Aorta (tissue), 5 donors: ENCODE results near the gene RYK. TPM values are rescaled to one million over a fixed set of nuclear protein-coding genes. Genes with fewer than 3 reads are reported as not detected.
A peak's percentile ranks its signal among the peaks of the same experiment; 100 is the strongest.

ENCODE experiments used
- ATAC-seq: fragments of 200-7000 bp; cut with Tn5 transposase; one replicate; pipeline ENCODE4 v1.9.1; 2022; ENCODE audit warnings: moderate library complexity; ENCODE audit not compliant: low FRiP score
- DNase-seq, 2 donors: peaks; one replicate each; pipeline ENCODE4 v3.0.0-alpha.2; 2020
- H3K27ac ChIP-seq, 2 donors: one replicate each; pipeline ENCODE4 v1.5.1; 2013; ENCODE audit warnings: low read length in 2 of 2, mild to moderate bottlenecking in 2 of 2, moderate library complexity in 2 of 2, control low read depth in 1 of 2, inconsistent platforms in 1 of 2, low read depth in 1 of 2
- H3K27me3 ChIP-seq, 2 donors: one replicate each; pipeline ENCODE4 v1.6.1; 2013; ENCODE audit warnings: control low read depth in 1 of 2, low read length in 1 of 2, mild to moderate bottlenecking in 1 of 2, moderate library complexity in 1 of 2; ENCODE audit not compliant: insufficient read depth in 2 of 2, control insufficient read depth in 1 of 2
- H3K36me3 ChIP-seq, 2 donors: one replicate each; pipeline ENCODE4 v1.6.1; 2013; ENCODE audit warnings: control low read depth in 1 of 2, low read length in 1 of 2, mild to moderate bottlenecking in 1 of 2; ENCODE audit not compliant: insufficient read depth in 2 of 2, control insufficient read depth in 1 of 2
- H3K4me1 ChIP-seq, 2 donors: one replicate each; pipeline ENCODE4 v1.6.1; 2013; ENCODE audit warnings: low read length in 2 of 2, control low read depth in 1 of 2, mild to moderate bottlenecking in 1 of 2, moderate library complexity in 1 of 2; ENCODE audit not compliant: insufficient read depth in 2 of 2, control insufficient read depth in 1 of 2
- H3K4me3 ChIP-seq, 2 donors: one replicate each; pipeline ENCODE4 v1.5.1; 2013; ENCODE audit warnings: low read length in 2 of 2, control low read depth in 1 of 2, mild to moderate bottlenecking in 1 of 2
- H3K9me3 ChIP-seq: one replicate; pipeline ENCODE4 v1.6.1; 2013; ENCODE audit warnings: mild to moderate bottlenecking, low read length; ENCODE audit not compliant: control insufficient read depth
- WGBS, 2 donors: extraction: QIAGEN DNeasy Blood & Tissue Kit; methylation state at CpG; one replicate each; pipeline ENCODE4 v1.1.7; 2013; 5-methylcytosine and 5-hydroxymethylcytosine counted together
- intact Hi-C, 2 donors: fragments of 100-400 bp; cut with DNase I; formaldehyde crosslinking; loops; one replicate each; pipeline versions ENCODE4 v1.14.2 to v1.15.0; 2022
- polyA plus RNA-seq, 2 donors: library from polyadenylated mRNA; stranded (reverse); fragments of 200-250 nt; gene quantifications; one replicate each; pipeline ENCODE4 v1.2.3, GENCODE V29; 2013
- total RNA-seq, 2 donors: library from RNA; stranded (reverse); fragmentation: NEBNext Ultra II Directional; extraction: Animal tissue kit (Norgen Biotek cat#: 25700); gene quantifications; one replicate each; pipeline ENCODE4 v1.2.1, GENCODE V29; 2021
- donor health status: healthy with polysubstance abuse.
- donor health status: Bipolar disorder and iron deficiency.
- donor health status: DM: no; HTN: no; CAD: no.
- donor health status: DM: no; HTN: no; CAD: no.
- donor health status: DM: yes; HTN: yes; CAD: no.

Gene RYK
- total and polyA plus RNA-seq, 4 donors = 35.9 to 73.5 (median 60.3) TPM

- Histone ChIP-seq H3K27me3 (no peaks in the 10 kb centered on the region), H3K4me3 (no peak overlapping the region), H3K9me3 (no peaks in the 10 kb centered on the region), H3K4me1 (no peaks in the 10 kb centered on the region), H3K27ac (peak overlapping the region in 1 of 2 donors; percentile 62), H3K36me3 (no peaks in the 10 kb centered on the region)
- DNase-seq (peak; percentile 77 to 84), ATAC-seq (peak; percentile 69)
- intact Hi-C loops = no loop called here
- WGBS, 2 donors = 17 to 20% methylated on average over 4 of the region's 4 CpGs
These were observed 40.9 kb upstream of the RYK start for GRCh38 chr3:134291319-134292254.

- Histone ChIP-seq H3K27ac (no peak overlapping the region), H3K4me3 (no peak overlapping the region), H3K36me3 (no peaks in the 10 kb centered on the region), H3K27me3 (no peaks in the 10 kb centered on the region), H3K9me3 (no peaks in the 10 kb centered on the region), H3K4me1 (no peaks in the 10 kb centered on the region)
- no peak for DNase-seq
- intact Hi-C loops = no loop called here
- ATAC-seq = no peak
These were observed 36.9 kb upstream of the RYK start for GRCh38 chr3:134287512-134287911.

GRCh38 chr3:134284438-134284837 is 33.8 kb upstream of the RYK start:
- H3K27ac ChIP-seq = no peak overlapping the region
- no peaks in the 10 kb centered on the region for H3K27me3 ChIP-seq
- no peaks in the 10 kb centered on the region for H3K36me3 ChIP-seq
- intact Hi-C loops = no loop called here
- no peaks in the 10 kb centered on the region for H3K9me3 ChIP-seq
- no peak overlapping the region for H3K4me3 ChIP-seq
- 90 to 91% methylated on average over 6 of the region's 6 CpGs for WGBS, 2 donors
- H3K4me1 ChIP-seq = no peaks in the 10 kb centered on the region
- ATAC-seq = no peak
- no peak for DNase-seq

- Histone ChIP-seq H3K9me3 (no peaks in the 10 kb centered on the region), H3K27ac (no peak overlapping the region), H3K4me1 (no peaks in the 10 kb centered on the region), H3K36me3 (no peaks in the 10 kb centered on the region), H3K27me3 (no peaks in the 10 kb centered on the region), H3K4me3 (no peak overlapping the region)
- intact Hi-C loops = no loop called here
- WGBS, 2 donors = 85% methylated on average over 8 of the region's 8 CpGs
- DNase-seq = no peak
- no peak for ATAC-seq
These were observed 32.0 kb upstream of the RYK start for GRCh38 chr3:134282659-134283047.

GRCh38 chr3:134281912-134282658 is 31.4 kb upstream of the RYK start:
- H3K27me3 ChIP-seq = no peaks in the 10 kb centered on the region
- H3K27ac ChIP-seq = no peak overlapping the region
- no peak for ATAC-seq
- H3K4me3 ChIP-seq = no peak overlapping the region
- intact Hi-C loops = no loop called here
- no peaks in the 10 kb centered on the region for H3K36me3 ChIP-seq
- no peaks in the 10 kb centered on the region for H3K4me1 ChIP-seq
- DNase-seq = no peak
- 93 to 94% methylated on average over 2 of the region's 2 CpGs for WGBS, 2 donors
- no peaks in the 10 kb centered on the region for H3K9me3 ChIP-seq

GRCh38 chr3:134279466-134279865 is 28.8 kb upstream of the RYK start:
- Histone ChIP-seq H3K4me3 (no peak overlapping the region), H3K27me3 (no peaks in the 10 kb centered on the region), H3K4me1 (no peaks in the 10 kb centered on the region), H3K9me3 (no peaks in the 10 kb centered on the region), H3K36me3 (no peaks in the 10 kb centered on the region), H3K27ac (no peak overlapping the region)
- intact Hi-C loops = no loop called here
- no peak for ATAC-seq
- no peak for DNase-seq
- WGBS, 2 donors = 88 to 91% methylated on average over 2 of the region's 2 CpGs

GRCh38 chr3:134277066-134277660 is 26.5 kb upstream of the RYK start:
- Histone ChIP-seq H3K9me3 (no peaks in the 10 kb centered on the region), H3K27ac (no peak overlapping the region), H3K27me3 (no peaks in the 10 kb centered on the region), H3K36me3 (no peaks in the 10 kb centered on the region), H3K4me3 (no peak overlapping the region), H3K4me1 (no peaks in the 10 kb centered on the region)
- WGBS, 2 donors = 81 to 83% methylated on average over 3 of the region's 3 CpGs
- intact Hi-C loops = no loop called here
- no peak for ATAC-seq
- no peak for DNase-seq

- Histone ChIP-seq H3K4me1 (no peaks in the 10 kb centered on the region), H3K9me3 (no peaks in the 10 kb centered on the region), H3K4me3 (no peak overlapping the region), H3K36me3 (no peaks in the 10 kb centered on the region), H3K27me3 (no peaks in the 10 kb centered on the region), H3K27ac (no peak overlapping the region)
- no peak for DNase-seq
- no peak for ATAC-seq
- intact Hi-C loops = no loop called here
- WGBS, 2 donors = 41 to 47% methylated on average over 3 of the region's 3 CpGs
These were observed 25.4 kb upstream of the RYK start for GRCh38 chr3:134276086-134276485.
